Activated CD4-positive, CD25-positive, alpha-beta regulatory T cell (primary cell): ENCODE measurements around the gene TLE3.
"Not testable (repeated sequence)": the region's sequence is repeated elsewhere in the genome, so short reads cannot be mapped to it uniquely, and the experiment has no call there.

Experiments
- DNase-seq, 4 experiments: peaks; one replicate each; lab custom pipeline; 2025; lab: John Stamatoyannopoulos, UW

The TLE3 gene

DNA sequence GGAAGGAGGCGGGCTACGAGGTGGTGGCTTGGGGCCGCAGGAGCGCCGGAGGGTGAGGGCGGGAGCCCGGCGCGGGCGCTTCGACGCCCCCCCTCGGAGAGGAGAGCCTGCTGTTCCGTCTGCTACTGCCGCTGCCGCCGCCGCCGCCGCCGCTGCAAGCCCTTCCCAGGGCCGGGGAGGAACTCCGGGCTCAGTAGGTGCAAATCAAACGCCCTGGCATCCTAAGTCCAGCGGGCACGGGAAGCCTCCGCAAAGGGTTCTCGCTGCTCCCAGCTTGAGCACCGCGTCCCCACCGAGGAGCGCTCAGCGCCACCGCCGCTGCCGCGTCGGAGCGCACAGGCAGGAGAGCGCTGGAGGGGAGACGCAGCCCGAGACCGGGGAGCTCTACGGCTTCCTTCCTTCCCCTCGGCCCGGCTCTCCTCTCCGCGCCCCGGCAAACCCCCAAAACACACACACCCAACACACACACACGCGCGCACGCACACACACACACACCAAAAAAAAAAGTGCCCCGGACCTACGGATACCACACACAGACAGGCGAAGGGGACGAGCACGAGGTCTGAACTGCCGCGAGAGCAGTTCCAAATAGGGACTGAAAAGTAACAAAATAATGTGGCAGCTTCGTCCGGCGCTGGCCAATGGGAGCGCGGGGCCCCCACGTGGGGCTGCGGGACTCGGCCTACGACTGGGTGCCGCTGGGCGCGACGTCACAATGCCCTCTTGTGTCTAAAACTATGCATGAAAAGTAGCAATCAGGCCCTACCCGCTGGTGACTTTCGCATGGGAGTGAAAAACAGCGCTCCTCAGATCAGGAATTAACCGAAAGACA, at the start of gene TLE3:
Gene TLE3, minus strand, starts transcription at position 597 of the 832 bp plus-strand sequence. CDS start 1,119 bp downstream, outside the sequence.
- peak; percentile 95 to 97 (median 96) for DNase-seq

GRCh38 chr15:70147178-70147760, 49.6 kb upstream of the TLE3 start:
- no peak for DNase-seq

DNA sequence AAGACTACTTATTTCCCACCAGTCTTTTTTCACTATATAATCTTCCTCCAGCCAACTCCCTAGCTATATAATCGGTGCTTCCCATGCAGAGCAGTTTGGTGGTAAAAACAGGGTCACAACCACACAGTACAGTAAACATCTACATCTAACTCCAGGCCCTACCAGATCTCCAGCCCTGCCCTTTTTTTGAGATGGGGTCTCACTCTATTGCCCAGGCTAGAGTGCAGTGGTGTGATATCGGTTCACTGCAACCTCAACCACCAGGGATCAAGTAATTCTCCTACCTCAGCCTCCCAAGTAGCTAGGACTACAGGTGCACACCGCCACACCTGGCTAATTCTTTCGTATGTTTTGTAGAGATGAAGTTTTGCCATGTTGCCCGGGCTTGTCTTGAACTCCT, 49.1 kb upstream of the TLE3 start:
- no peak for DNase-seq

DNA sequence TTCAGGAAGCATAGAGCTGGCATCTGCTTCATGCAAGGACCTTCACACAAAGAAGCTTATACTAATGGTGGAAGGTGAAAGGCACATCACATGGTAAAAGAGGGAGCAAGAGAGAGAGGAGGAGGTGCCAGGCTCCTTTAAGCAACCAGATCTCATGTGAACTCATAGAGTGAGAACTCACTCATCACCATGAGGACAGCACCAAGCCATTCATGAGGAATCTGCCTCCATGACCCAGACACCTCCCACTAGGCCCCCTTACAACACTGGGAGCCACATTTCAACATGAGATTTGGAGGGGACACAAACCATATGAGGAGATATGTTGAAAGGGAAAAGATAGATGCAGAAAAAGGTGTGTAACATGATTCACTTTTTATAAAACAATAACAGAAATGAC, 48.4 kb upstream of the TLE3 start:
- no peak for DNase-seq

DNA sequence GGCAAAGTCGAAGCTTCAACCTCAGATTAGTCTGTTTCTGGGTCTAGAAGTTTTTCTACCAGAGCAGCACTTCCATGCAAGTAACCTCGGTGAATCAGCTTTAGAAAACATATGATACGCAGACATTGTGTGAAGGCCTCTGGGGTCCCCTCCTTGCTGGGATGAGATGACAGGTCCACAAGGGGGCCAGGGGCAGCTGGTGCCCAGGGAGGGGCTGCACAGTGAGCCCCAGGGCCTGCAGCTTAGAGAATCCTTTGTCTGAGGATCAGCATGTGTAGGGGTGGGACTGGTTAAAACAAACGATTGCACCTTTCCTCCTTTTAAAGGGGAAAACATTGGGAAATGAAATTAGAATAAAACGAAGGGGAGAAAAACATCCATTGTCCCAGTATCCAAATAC, 47.5 kb upstream of the TLE3 start:
- no peak for DNase-seq

- DNase-seq: no peak
Measured at GRCh38 chr15:70142322-70143191, 44.8 kb upstream of the TLE3 start.

DNA sequence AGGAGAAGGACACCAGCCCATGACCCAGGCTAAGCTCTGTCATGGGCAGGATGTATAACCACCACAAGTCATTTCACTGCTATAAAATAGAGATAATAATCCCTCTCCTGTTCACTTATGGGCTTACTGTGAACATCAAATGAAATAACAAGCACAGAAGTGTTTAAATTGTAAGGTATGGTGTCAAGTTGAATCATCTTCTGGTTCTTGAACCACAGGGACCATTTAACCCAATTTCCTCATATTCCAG, 44.3 kb upstream of the TLE3 start:
- DNase-seq: no peak

DNA sequence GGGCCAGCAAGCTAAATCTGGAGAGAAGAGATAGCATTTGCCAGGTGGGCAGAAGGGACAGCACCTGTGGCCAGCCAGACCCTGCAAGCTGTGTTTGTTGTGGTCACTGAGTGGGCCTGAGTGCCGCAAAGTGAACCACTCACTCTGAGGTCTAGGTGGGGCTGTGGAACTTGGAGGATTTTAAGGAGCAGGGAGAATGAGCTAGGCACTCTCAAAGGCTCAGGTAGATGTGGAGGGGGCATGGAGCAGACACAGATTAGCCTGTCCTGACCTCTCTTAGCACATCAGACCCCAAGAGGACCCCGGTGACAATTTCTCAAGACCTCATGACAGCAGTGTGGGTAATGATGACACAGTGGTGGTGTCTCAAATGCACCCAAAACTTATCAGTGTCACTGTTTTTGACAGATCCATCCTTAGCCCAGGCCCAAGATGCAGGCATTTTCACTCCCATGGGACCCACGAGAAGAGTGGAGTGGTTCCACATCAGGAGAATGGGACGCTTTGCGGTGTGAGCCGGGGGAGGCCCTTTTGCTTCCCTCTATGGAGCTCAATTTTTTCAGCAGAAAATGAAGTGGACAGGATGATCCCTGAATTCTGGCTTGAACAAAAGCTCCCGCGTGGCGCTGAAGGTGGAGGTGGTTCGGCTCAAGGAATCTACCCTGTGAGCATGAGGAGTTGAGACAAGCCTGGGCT, 43.8 kb upstream of the TLE3 start:
- no peak for DNase-seq

DNA sequence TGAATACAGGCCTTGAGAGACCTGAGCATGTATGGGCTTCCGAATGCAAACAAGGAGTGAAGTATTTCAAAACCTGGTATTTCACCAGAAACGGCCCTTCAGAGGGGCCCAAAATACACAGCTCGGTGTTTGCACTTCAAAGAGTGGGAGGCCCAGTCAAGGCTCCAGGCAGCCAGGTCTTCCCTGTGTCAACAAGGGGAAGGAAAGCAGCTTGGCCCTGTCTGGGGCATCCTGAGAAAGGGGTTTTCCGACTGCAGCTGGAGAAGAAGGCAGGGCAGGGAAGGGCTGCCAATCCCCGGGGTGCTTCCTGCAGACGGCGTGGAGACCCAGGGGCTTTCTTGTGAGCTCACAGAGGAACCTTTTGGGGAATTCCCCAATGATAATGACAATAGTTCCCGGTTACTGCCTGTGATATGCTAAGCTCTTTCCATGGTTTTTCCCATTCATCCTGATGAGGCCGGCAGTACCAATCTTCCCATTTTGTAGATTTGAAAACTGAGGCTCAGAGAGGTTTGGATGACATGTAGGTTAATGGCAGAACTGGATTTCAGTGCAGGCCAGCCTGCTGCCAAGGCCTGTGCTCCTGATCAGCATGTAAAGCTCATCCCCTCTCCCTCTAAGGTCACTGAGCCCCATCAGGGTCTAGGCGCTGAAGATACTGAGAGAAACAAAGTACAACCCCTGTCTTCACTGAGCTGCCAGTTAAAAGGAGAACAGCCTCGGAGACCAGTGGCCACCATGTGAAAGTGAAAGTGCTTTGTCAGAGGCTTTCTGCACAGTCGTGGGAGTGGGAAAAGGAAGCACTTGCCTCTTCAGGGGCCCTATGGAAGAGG, 43.0 kb upstream of the TLE3 start:
- DNase-seq: no peak

- no peak for DNase-seq
Measured at GRCh38 chr15:70140025-70140542, 42.4 kb upstream of the TLE3 start.

DNA sequence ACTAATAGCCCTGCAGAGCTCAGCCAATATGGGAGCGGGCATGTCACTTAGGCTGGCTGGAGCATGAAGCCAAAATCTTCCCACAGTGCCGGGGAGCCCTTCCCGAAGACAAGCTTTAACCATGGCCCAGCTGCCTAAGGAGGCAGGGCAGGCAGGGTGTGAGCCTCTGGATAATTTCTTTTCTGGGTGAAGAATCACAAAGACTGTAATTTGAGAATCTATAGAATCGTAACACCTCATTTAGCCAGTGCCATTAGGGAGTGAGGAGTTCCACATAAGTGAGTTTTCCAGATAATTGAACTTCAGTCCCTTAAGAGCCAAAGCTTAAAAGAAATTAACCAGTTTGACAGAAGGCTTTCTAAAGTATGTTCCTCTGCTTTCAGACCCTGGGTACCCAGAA, 40.2 kb upstream of the TLE3 start:
- no peak for DNase-seq

DNA sequence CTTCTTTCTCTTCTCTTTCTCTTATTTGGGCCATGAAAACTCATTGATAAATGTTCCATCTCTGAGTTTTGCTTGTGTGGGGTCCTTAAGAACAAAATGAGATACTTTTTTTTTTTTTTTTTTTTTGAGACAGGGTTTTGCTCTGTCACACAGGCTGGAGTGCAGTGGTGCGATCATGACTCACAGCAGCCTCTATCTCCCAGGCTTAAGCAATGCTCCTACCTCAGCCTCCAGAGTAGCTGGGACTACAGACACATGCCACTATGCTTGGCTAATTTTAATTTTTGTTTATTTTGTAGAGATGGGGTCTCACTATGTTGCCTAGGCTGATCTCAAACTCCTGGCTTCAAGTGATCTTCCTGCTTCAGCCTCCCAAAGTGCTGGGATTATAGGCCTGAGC, 39.3 kb upstream of the TLE3 start:
- not testable (repeated sequence) for DNase-seq

GRCh38 chr15:70133781-70134421, 36.2 kb upstream of the TLE3 start:
- no peak for DNase-seq

DNA sequence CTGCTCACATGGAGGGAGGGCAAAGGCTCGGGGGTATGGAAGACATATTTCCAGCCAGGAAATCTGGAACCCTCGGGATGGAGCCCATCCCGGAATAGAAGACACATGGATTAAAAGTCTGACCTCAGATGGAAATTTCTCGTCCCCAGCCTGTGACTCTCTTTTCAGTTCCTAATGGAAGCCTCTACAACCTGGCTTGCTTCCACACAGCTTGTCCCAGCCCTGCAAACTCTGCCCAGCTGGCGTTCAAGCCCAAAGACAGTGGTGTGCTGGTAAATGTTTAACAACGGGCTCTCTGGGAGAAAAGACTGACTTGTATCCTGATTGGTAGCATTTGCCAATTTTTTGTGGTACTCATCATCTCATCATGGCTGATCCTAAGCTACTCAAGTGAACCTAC, 35.6 kb upstream of the TLE3 start:
- no peak for DNase-seq

GRCh38 chr15:70132571-70132970, 34.9 kb upstream of the TLE3 start:
- DNase-seq: no peak

- no peak for DNase-seq
Measured at GRCh38 chr15:70132139-70132538, 34.4 kb upstream of the TLE3 start.

DNA sequence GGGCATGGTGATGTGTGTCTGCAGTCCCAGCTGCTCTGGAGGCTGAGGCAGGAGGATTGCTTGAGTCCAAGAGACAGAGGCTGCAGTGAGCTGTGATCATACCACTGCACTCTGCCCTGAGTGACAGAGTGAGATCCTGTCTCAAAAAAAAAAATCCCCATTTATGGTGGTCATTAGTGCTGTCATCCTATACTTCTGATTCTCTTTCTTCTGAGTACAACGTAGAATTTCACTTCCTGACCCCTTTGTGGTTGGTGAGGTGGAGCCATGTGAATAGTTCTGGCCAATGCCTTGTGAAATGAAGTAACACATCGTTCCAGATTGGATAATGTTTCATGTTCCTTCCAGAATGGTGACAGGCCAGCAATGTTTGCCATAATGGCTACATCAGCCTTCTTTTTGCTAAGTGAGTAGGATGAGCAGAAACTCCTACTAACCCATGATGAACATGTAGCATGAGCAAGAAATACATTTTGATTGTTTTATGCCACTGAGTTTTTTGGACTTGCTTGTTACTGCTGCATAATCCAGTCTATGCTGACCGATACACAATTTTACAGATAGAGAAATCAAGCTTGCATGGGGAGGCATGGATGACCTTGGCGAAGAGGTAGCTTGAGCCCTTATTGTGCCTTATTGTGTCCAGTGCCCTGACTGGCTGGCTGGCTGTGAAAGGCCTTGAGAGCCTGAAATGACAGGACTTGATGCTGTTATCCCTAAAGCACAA, 30.9 kb upstream of the TLE3 start:
- DNase-seq: no peak

- DNase-seq: no peak
Measured at GRCh38 chr15:70127770-70128413, 30.2 kb upstream of the TLE3 start.

GRCh38 chr15:70127288-70127746, 29.6 kb upstream of the TLE3 start:
- no peak for DNase-seq
